Tibial artery (tissue), 4 donors: ENCODE results near the gene NR1H2.

Experiments used
- DNase-seq, 2 donors: peaks; one replicate each; pipeline ENCODE4 v3.0.0-alpha.2; 2019
- H3K27ac ChIP-seq, 2 donors: fragments of 200-600 bp; sonication (generic) in 1 of 2; 1 replicate in 1 of 2; 2 replicates in 1 of 2; pipeline ENCODE4 v1.5.1; 2018 to 2019; ENCODE audit warnings: mild to moderate bottlenecking in 1 of 2
- H3K27me3 ChIP-seq, 2 donors: fragments of 200-600 bp; sonication (generic) in 1 of 2; one replicate each; pipeline versions ENCODE4 v1.5.1 to v1.6.0; 2016 to 2019
- H3K36me3 ChIP-seq, 3 donors: fragments of 200-600 bp; sonication (generic) in 2 of 3; one replicate each; pipeline ENCODE4 v1.5.1; 2016 to 2019; ENCODE audit warnings: mild to moderate bottlenecking in 2 of 3
- H3K4me1 ChIP-seq, 4 donors: fragments of 200-600 bp; sonication (generic) in 2 of 4; 1 replicate in 3 of 4; 2 replicates in 1 of 4; pipeline ENCODE4 v1.5.1; 2016 to 2019
- H3K4me3 ChIP-seq, 2 donors: fragments of 200-600 bp; sonication (generic) in 1 of 2; 1 replicate in 1 of 2; 2 replicates in 1 of 2; pipeline ENCODE4 v1.5.1; 2018 to 2019; ENCODE audit warnings: mild to moderate bottlenecking in 2 of 2
- H3K9me3 ChIP-seq, 3 donors: fragments of 200-600 bp; sonication (generic) in 1 of 3; one replicate each; pipeline ENCODE4 v1.5.1; 2016 to 2019
- intact Hi-C: fragments of 100-400 bp; cut with DNase I; formaldehyde crosslinking; loops from one replicate; pipeline ENCODE4 v1.15.0; 2023; ENCODE audit warnings: low total_unique reads
- TF ChIP-seq, protein P1 (sequence below), 2 experiments: fragments of 200-600 bp in 1 of 2; fragments of 450-650 bp in 1 of 2; IDR thresholded peaks; one replicate each; pipeline ENCODE4 v1.5.1; 2017 to 2019; ENCODE audit warnings: antibody characterized with exemption in 2 of 2, mild to moderate bottlenecking in 1 of 2, moderate library complexity in 1 of 2

The NR1H2 gene

DNA sequence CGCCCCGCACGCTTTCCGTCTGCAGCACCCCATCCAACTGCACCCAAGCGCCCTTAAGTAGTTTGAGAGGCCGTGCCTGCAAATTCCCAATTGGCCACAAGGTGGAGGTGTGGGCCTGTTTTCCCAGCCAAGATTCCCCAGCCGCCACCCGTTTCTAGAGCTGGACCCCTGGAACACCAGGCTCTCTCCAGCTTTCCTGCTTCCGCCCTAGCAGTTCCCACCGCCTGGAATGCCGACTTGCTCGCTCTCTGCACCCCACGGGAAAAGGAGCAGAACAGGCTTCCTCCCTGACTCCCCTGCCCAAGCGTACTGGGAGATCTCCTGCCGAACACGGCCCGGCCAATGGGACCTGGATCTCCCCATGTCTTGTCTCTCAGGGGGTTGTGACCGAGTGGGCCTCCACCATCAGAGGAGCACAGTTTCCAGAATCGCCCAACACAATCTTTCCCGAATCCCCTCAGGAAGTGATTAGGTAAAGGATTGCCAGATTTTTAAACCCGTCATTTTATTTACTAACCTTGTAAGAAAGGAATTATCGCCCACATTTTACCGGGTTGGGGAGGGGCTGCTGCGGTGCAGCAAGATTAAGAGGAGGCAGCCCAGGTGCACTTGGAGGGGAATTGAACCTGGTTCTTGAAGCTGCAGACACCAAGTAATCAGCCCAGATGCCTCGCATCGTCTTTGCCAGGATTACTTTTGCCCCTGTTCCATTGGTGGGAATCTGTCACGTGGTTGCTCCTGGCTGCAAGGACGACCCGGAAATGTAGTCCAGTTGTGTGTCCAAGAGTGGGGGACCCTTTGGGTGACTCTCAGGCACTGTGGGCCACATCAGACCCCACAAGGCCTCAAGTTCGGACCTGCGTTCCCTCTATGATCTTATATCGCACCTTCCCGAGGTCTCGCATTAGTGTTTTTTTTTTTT lies 7.3 kb upstream of the NR1H2 start:
- intact Hi-C loops = no loop called here
- no peaks in the 10 kb centered on the region for H3K27me3 ChIP-seq
- TF ChIP-seq, protein P1, sequence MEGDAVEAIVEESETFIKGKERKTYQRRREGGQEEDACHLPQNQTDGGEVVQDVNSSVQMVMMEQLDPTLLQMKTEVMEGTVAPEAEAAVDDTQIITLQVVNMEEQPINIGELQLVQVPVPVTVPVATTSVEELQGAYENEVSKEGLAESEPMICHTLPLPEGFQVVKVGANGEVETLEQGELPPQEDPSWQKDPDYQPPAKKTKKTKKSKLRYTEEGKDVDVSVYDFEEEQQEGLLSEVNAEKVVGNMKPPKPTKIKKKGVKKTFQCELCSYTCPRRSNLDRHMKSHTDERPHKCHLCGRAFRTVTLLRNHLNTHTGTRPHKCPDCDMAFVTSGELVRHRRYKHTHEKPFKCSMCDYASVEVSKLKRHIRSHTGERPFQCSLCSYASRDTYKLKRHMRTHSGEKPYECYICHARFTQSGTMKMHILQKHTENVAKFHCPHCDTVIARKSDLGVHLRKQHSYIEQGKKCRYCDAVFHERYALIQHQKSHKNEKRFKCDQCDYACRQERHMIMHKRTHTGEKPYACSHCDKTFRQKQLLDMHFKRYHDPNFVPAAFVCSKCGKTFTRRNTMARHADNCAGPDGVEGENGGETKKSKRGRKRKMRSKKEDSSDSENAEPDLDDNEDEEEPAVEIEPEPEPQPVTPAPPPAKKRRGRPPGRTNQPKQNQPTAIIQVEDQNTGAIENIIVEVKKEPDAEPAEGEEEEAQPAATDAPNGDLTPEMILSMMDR (IDR thresholded peaks at IDR 0.05) = peak; percentile 80 to 87
- peak; percentile 87 to 92 for DNase-seq
- peak overlapping the region; percentile 64 to 65 for H3K27ac ChIP-seq
- H3K4me1 ChIP-seq = peaks cover 0 to 6% (median 0%) of the 10 kb centered on the region in 4 donors
- peak overlapping the region; percentile 58 to 68 for H3K4me3 ChIP-seq
- H3K36me3 ChIP-seq = no peaks in the 10 kb centered on the region
- no peaks in the 10 kb centered on the region for H3K9me3 ChIP-seq

DNA sequence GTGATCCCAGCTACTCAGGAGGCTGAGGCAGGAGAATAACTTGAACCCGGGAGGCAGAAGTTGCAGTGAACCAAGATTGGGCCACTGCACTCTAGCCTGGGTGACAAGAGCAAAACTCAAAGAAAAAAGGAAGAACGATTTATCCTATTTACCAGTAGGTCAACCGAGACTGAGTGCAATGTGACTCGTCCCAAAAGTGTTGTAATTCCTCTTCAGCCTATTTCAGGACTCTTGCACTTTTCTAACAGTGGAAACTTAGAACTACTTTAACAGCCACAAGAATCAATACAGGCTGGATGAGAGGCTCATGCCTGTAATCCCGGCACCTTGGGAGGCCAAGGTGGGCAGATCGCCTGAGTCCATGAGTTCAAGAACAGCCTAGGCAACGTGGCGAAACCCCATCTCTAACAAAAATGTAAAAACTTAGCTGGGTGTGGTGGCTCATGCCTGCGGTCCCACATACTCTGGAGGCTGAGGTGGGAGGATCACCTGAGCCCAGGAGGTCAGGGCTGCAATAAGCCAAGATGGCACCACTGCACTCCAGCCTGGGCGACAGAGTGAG lies 4.3 kb upstream of the NR1H2 start:
- intact Hi-C loops = loop anchor here (2.0 kb wide), 1 partner anchor 43 kb away; no protein-coding TSS in a partner anchor
- no peaks in the 10 kb centered on the region for H3K9me3 ChIP-seq
- peaks cover 0 to 15% (median under 1%) of the 10 kb centered on the region in 4 donors for H3K4me1 ChIP-seq
- TF ChIP-seq, protein P1 (IDR thresholded peaks at IDR 0.05) = no peak
- no peak for DNase-seq
- no peaks in the 10 kb centered on the region for H3K36me3 ChIP-seq
- H3K27me3 ChIP-seq = no peaks in the 10 kb centered on the region
- no peak overlapping the region for H3K27ac ChIP-seq
- no peak overlapping the region for H3K4me3 ChIP-seq

DNA sequence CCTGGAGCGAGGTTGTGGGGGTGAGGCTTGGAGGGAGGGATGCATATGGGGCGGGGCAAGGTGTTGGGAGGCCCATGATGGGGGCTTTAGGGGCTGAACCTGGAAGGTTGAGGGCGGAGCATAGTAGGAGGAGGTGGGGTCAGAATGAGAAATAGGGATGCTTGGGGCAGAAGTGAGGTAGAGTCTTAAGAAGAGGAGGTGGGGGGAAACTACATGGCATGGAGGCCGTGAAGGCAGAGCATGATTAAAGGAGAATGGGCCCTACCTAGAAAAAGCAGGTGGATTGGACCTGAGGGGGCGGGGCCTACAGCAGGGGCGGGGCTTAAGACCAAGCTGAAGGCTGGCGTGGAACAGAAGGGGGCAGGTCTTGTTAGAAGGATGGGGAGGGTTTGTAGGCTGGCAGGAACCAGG lies 799 bp downstream of the NR1H2 start:
- Histone ChIP-seq H3K27ac (peak overlapping the region; percentile 92 to 100), H3K4me3 (peak overlapping the region; percentile 66 to 97), H3K9me3 (no peaks in the 10 kb centered on the region), H3K27me3 (no peaks in the 10 kb centered on the region), H3K4me1 (peaks cover 0 to 11% (median 5%) of the 10 kb centered on the region in 4 donors), H3K36me3 (peaks cover 44 to 49% (median 48%) of the 10 kb centered on the region in 3 donors)
- peak in 1 of 2 donors; percentile 69 for DNase-seq
- TF ChIP-seq, protein P1 (IDR thresholded peaks at IDR 0.05) = no peak
- intact Hi-C loops = no loop called here

DNA sequence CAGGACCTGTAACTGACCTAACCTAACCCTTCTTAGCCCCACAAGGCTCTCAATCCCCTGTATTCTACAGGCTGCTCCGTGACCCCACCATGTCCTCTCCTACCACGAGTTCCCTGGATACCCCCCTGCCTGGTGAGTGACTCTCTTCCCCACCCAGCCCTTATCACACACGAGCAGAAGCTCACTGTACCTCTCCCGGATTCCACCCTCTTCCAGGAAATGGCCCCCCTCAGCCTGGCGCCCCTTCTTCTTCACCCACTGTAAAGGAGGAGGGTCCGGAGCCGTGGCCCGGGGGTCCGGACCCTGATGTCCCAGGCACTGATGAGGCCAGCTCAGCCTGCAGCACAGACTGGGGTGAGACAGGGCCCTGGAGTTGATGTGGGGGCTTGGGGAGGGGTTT lies 1.3 kb downstream of the NR1H2 start:
- no peak for DNase-seq
- H3K4me1 ChIP-seq = peaks cover 0 to 11% (median 5%) of the 10 kb centered on the region in 4 donors
- H3K36me3 ChIP-seq = peaks cover 48 to 54% (median 52%) of the 10 kb centered on the region in 3 donors
- intact Hi-C loops = no loop called here
- TF ChIP-seq, protein P1 (IDR thresholded peaks at IDR 0.05) = no peak
- H3K27me3 ChIP-seq = no peaks in the 10 kb centered on the region
- H3K4me3 ChIP-seq = no peak overlapping the region
- peak overlapping the region; percentile 92 to 100 for H3K27ac ChIP-seq
- no peaks in the 10 kb centered on the region for H3K9me3 ChIP-seq

DNA sequence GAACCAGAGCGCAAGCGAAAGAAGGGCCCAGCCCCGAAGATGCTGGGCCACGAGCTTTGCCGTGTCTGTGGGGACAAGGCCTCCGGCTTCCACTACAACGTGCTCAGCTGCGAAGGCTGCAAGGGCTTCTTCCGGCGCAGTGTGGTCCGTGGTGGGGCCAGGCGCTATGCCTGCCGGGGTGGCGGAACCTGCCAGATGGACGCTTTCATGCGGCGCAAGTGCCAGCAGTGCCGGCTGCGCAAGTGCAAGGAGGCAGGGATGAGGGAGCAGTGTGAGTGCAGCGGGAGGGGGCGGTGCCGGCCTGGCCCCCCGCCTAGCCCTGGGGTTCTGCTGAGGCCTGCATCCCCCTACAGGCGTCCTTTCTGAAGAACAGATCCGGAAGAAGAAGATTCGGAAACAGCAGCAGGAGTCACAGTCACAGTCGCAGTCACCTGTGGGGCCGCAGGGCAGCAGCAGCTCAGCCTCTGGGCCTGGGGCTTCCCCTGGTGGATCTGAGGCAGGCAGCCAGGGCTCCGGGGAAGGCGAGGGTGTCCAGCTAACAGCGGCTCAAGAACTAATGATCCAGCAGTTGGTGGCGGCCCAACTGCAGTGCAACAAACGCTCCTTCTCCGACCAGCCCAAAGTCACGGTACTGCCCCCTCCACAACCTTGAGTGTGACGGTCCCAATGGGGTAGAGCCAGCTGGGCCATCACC lies 2.1 kb downstream of the NR1H2 start:
- peaks cover 49 to 57% (median 55%) of the 10 kb centered on the region in 3 donors for H3K36me3 ChIP-seq
- H3K9me3 ChIP-seq = no peaks in the 10 kb centered on the region
- H3K4me1 ChIP-seq = peaks cover 0 to 13% (median 6%) of the 10 kb centered on the region in 4 donors
- H3K4me3 ChIP-seq = no peak overlapping the region
- TF ChIP-seq, protein P1 (IDR thresholded peaks at IDR 0.05) = no peak
- intact Hi-C loops = no loop called here
- no peak overlapping the region for H3K27ac ChIP-seq
- peak in 1 of 2 donors; percentile 58 for DNase-seq
- no peaks in the 10 kb centered on the region for H3K27me3 ChIP-seq
